Osteocyte (in vitro differentiated cells): ENCODE measurements around the gene SYCP1. TPM values are rescaled to one million over a fixed set of nuclear protein-coding genes. Genes with fewer than 3 reads are reported as not detected.
"Not testable (repeated sequence)": the region's sequence is repeated elsewhere in the genome, so short reads cannot be mapped to it uniquely, and the experiment has no call there.

Experiments
- DNase-seq: peaks from one replicate; pipeline ENCODE4 v3.0.0; 2021; ENCODE audit warnings: mixed read lengths; ENCODE audit not compliant: unreplicated experiment; ENCODE audit errors: extremely low spot score
- H3K27ac Mint-ChIP-seq: one replicate; pipeline ENCODE4 v1.8.0; 2021; ENCODE audit warnings: mild to moderate bottlenecking, mixed read lengths; ENCODE audit not compliant: unreplicated experiment
- H3K27me3 Mint-ChIP-seq: one replicate; pipeline ENCODE4 v1.8.0; 2021; ENCODE audit warnings: mixed read lengths; ENCODE audit not compliant: unreplicated experiment
- H3K36me3 Mint-ChIP-seq: one replicate; pipeline ENCODE4 v1.8.0; 2021; ENCODE audit warnings: mixed read lengths; ENCODE audit not compliant: unreplicated experiment
- H3K4me1 Mint-ChIP-seq: one replicate; pipeline ENCODE4 v1.8.0; 2021; ENCODE audit warnings: mixed read lengths; ENCODE audit not compliant: unreplicated experiment
- H3K4me3 Mint-ChIP-seq: one replicate; pipeline ENCODE4 v1.8.0; 2021; ENCODE audit warnings: mild to moderate bottlenecking, moderate library complexity, mixed read lengths; ENCODE audit not compliant: unreplicated experiment
- H3K9me3 Mint-ChIP-seq: one replicate; pipeline ENCODE4 v1.8.0; 2021; ENCODE audit warnings: mixed read lengths; ENCODE audit not compliant: unreplicated experiment
- long read RNA-seq: library from polyadenylated mRNA; unstranded; transcript quantifications from one replicate; pipeline ENCODE4 v2.0.0, GENCODE V29; 2021
- total RNA-seq: library from RNA; stranded (reverse); gene quantifications from 2 replicates; pipeline ENCODE4 v1.2.1, GENCODE V29; 2021
- TF ChIP-seq, protein P1 (sequence below): fragments of 200-600 bp; sonication (generic); IDR thresholded peaks from 2 replicates; pipeline ENCODE4 v1.5.0; 2021; ENCODE audit warnings: antibody characterized with exemption, mild to moderate bottlenecking, moderate library complexity

SYCP1 gene
- not detected in 2 replicates for total RNA-seq
- long read RNA-seq = 0 reads

DNA sequence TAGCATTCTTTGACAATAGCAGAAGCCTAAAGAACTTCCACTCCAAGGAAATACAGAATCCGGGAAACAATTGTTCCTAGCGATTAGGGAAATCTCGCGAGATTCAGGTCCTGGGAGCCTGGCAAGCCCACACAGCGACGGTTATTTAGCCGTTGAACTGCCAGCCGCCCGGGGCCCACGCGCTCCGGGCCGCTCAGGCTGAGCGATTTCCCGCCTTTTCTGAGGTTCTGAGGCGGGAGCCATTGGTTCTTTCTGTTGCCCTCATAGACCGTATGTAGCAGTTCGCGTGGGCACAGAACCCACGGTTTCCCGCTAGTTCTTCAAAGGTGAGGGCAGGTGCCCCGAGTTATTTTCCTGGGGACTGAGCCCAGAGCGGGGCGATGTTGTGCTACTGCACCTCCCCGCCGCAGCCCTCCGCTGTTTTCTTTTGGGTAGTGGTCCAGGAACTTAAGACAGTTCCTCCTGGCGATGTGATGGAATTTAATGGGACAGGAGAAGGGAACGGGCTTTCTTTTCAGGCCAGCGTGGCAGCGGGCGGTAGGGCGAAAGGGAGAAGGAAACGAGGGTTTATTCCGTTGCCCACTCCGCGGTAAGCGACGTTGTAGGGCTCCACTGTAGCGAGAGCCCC is at the start of gene SYCP1:
Gene SYCP1, plus strand, starts transcription at position 171 of the 628 bp plus-strand sequence. CDS start 602 bp downstream, outside the sequence.
- TF ChIP-seq, protein P1, sequence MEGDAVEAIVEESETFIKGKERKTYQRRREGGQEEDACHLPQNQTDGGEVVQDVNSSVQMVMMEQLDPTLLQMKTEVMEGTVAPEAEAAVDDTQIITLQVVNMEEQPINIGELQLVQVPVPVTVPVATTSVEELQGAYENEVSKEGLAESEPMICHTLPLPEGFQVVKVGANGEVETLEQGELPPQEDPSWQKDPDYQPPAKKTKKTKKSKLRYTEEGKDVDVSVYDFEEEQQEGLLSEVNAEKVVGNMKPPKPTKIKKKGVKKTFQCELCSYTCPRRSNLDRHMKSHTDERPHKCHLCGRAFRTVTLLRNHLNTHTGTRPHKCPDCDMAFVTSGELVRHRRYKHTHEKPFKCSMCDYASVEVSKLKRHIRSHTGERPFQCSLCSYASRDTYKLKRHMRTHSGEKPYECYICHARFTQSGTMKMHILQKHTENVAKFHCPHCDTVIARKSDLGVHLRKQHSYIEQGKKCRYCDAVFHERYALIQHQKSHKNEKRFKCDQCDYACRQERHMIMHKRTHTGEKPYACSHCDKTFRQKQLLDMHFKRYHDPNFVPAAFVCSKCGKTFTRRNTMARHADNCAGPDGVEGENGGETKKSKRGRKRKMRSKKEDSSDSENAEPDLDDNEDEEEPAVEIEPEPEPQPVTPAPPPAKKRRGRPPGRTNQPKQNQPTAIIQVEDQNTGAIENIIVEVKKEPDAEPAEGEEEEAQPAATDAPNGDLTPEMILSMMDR = no peak
- Mint-ChIP-seq H3K27ac (no peak within 1 kb of the TSS), H3K36me3 (no peaks in the 10 kb centered on the region), H3K27me3 (peaks cover 31% of the 10 kb centered on the region), H3K4me1 (no peaks in the 10 kb centered on the region), H3K4me3 (no peak within 1 kb of the TSS), H3K9me3 (no peaks in the 10 kb centered on the region)
- no peak for DNase-seq

DNA sequence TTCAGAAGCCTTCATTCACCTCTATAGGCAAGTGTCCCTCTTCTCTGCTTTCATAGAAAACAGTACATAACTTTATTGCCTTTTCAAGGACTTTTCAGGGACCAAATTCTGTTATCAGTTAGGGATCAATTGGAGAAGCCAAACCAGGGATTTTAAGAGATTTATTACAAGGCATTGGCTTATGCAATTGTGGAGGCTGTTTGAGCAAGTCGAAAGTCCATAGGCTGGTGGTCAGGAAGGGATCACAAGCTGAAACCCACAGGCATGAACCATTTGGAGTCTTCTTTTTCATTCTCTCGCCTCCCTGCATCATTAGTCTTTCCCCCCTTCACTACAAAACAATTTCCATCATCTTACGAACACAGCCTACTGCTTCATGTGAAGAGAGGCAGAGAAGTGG is 34.8 kb upstream of the SYCP1 start:
- H3K27me3 Mint-ChIP-seq = peaks cover 16% of the 10 kb centered on the region
- DNase-seq = no peak
- H3K4me3 Mint-ChIP-seq = no peak overlapping the region
- H3K9me3 Mint-ChIP-seq = peaks cover 12% of the 10 kb centered on the region
- TF ChIP-seq, protein P1 = no peak
- no peak overlapping the region for H3K27ac Mint-ChIP-seq
- H3K4me1 Mint-ChIP-seq = no peaks in the 10 kb centered on the region
- no peaks in the 10 kb centered on the region for H3K36me3 Mint-ChIP-seq

DNA sequence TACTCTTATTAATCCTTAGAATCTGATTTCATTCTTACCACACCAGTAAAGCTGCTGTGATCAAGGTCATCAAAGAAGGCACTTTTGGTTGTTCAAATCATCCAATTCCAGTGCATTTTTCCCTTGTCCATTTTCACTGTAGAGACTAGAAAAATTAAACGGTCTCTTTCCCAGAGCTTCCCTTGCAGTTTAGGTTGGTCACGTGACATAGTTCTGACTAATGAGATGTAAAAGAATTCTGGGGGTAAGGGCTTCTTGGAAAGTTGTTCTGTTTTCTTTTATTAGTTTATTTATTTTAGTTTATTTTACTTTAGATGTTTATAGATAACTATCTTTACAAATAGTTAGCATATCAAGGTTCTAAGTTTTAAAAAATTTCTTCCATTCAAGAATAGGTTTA is 34.3 kb upstream of the SYCP1 start:
- peaks cover 12% of the 10 kb centered on the region for H3K9me3 Mint-ChIP-seq
- no peaks in the 10 kb centered on the region for H3K4me1 Mint-ChIP-seq
- no peaks in the 10 kb centered on the region for H3K36me3 Mint-ChIP-seq
- no peak overlapping the region for H3K27ac Mint-ChIP-seq
- H3K4me3 Mint-ChIP-seq = no peak overlapping the region
- TF ChIP-seq, protein P1 = no peak
- peaks cover 16% of the 10 kb centered on the region for H3K27me3 Mint-ChIP-seq
- no peak for DNase-seq

DNA sequence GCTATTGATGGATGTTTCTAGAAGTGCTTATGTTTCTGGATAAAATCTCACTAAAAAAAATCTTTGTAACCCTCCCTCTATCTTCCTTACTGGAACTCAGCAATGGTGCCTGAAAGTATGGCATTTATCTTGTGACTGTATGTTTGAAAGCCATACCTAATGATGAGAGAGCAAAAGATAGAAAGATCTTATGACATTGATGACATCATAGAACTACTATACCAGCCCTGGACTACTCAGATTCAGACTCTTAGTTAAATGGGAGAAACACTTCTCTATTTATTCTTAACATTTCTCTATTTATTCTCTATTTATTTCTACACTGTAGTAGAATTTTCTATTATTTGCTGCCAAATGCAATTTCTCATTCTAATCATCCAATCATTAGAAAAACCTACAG is 32.7 kb upstream of the SYCP1 start:
- TF ChIP-seq, protein P1 = no peak

GRCh38 chr1:114828251-114828650 is 26.4 kb upstream of the SYCP1 start:
- TF ChIP-seq, protein P1 = no peak
- H3K4me3 Mint-ChIP-seq = no peak overlapping the region
- DNase-seq = no peak

More for the DNA sequence above, 32.7 kb upstream of the SYCP1 start:
- no peaks in the 10 kb centered on the region for H3K36me3 Mint-ChIP-seq
- peaks cover 12% of the 10 kb centered on the region for H3K9me3 Mint-ChIP-seq
- H3K4me1 Mint-ChIP-seq = no peaks in the 10 kb centered on the region
- H3K27me3 Mint-ChIP-seq = peaks cover 13% of the 10 kb centered on the region
- DNase-seq = no peak
- H3K27ac Mint-ChIP-seq = no peak overlapping the region
- no peak overlapping the region for H3K4me3 Mint-ChIP-seq

GRCh38 chr1:114830075-114830474 is 24.6 kb upstream of the SYCP1 start:
- H3K9me3 Mint-ChIP-seq, DNase-seq, H3K4me3 Mint-ChIP-seq, H3K4me1 Mint-ChIP-seq, H3K36me3 Mint-ChIP-seq, H3K27ac Mint-ChIP-seq: not testable (repeated sequence)
- H3K27me3 Mint-ChIP-seq = peaks cover 14% of the 10 kb centered on the region

More at GRCh38 chr1:114828251-114828650, 26.4 kb upstream of the SYCP1 start:
- Mint-ChIP-seq H3K4me1 (no peaks in the 10 kb centered on the region), H3K9me3 (peaks cover 6% of the 10 kb centered on the region), H3K27me3 (peaks cover 10% of the 10 kb centered on the region), H3K27ac (no peak overlapping the region), H3K36me3 (no peaks in the 10 kb centered on the region)
